H1 (cell line): ENCODE data around the gene RSBN1. TPM values are rescaled to one million over a fixed set of nuclear protein-coding genes. Genes with fewer than 3 reads are reported as not detected.
A peak's percentile ranks its signal among the peaks of the same experiment; 100 is the strongest.

ENCODE experiments used
- CTCF ChIA-PET: fragments of 300-600 bp; sonication (Branson Sonifier 250); formaldehyde crosslinking; loops from one replicate; lab custom pipeline; 2021; ENCODE audit not compliant: partially characterized antibody; lab: Charles Lee
- POLR2A ChIA-PET: fragments of 300-600 bp; sonication (Branson Sonifier 250); formaldehyde crosslinking; loops from one replicate; lab custom pipeline; 2021; ENCODE audit warnings: inconsistent platforms; ENCODE audit not compliant: partially characterized antibody; lab: Charles Lee
- DNase-seq, 2 experiments: peaks; one replicate each; pipeline versions ENCODE4 v3.0.0 to v3.0.0-alpha.2; 2010 to 2022; ENCODE audit warnings: low spot score in 2 of 2, low read depth in 1 of 2, mixed read lengths in 1 of 2
- FAIRE-seq: peaks from 2 replicates; lab custom pipeline; 2011; peaks lifted over from hg19 to GRCh38; lab: Jason Lieb, UNC
- H2AFZ ChIP-seq: 2 replicates; pipeline ENCODE4 v1.8.1; 2012; ENCODE audit warnings: low read length, inconsistent platforms
- H2AK5ac ChIP-seq: 2 replicates; pipeline ENCODE4 v1.6.1; 2013; ENCODE audit warnings: low read depth, low read length
- H2BK120ac ChIP-seq: replicated peaks from 2 replicates; pipeline ENCODE3; 2013; ENCODE audit warnings: low read depth, low read length, inconsistent platforms
- H2BK12ac ChIP-seq: 2 replicates; pipeline ENCODE4 v1.6.1; 2013; ENCODE audit warnings: low read depth, low read length
- H2BK15ac ChIP-seq: 2 replicates; pipeline ENCODE4 v1.6.1; 2013; ENCODE audit warnings: low read length
- H2BK20ac ChIP-seq: 2 replicates; pipeline ENCODE4 v1.6.1; 2013; ENCODE audit warnings: low read length
- H2BK5ac ChIP-seq: 2 replicates; pipeline ENCODE4 v1.6.1; 2013; ENCODE audit warnings: low read depth, low read length
- H3K14ac ChIP-seq: 2 replicates; pipeline ENCODE4 v1.6.1; 2013; ENCODE audit warnings: inconsistent platforms; ENCODE audit not compliant: insufficient read length
- H3K18ac ChIP-seq: 2 replicates; pipeline ENCODE4 v1.6.1; 2013; ENCODE audit warnings: low read length; ENCODE audit errors: extremely low read depth
- H3K23ac ChIP-seq: 2 replicates; pipeline ENCODE4 v1.6.1; 2013; ENCODE audit warnings: inconsistent platforms; ENCODE audit not compliant: insufficient read length
- H3K23me2 ChIP-seq: 2 replicates; pipeline ENCODE4 v1.6.1; 2013; ENCODE audit warnings: low read depth, low read length
- H3K27ac ChIP-seq: 2 replicates; pipeline ENCODE4 v1.6.1; 2011; ENCODE audit warnings: low read depth, low read length, inconsistent platforms
- H3K27me3 ChIP-seq, 4 experiments: replicated peaks in 1 of 4; 1 replicate in 1 of 4; 2 replicates in 3 of 4; pipeline versions ENCODE4 v1.6.1 to v1.8.1; 2011 to 2013; ENCODE audit warnings: low read length in 3 of 4, mild to moderate bottlenecking in 3 of 4, inconsistent platforms in 2 of 4, mixed read lengths in 2 of 4, moderate library complexity in 1 of 4; ENCODE audit not compliant: control insufficient read depth in 3 of 4, insufficient read depth in 3 of 4; ENCODE audit errors: extremely low read depth in 1 of 4
- H3K36me3 ChIP-seq, 4 experiments: 2 replicates each; pipeline versions ENCODE4 v1.6.1 to v1.8.1; 2011 to 2013; ENCODE audit warnings: mild to moderate bottlenecking in 4 of 4, low read length in 3 of 4, moderate library complexity in 2 of 4, control low read depth in 1 of 4, inconsistent platforms in 1 of 4; ENCODE audit not compliant: insufficient read depth in 4 of 4, control insufficient read depth in 2 of 4
- H3K4ac ChIP-seq: replicated peaks from 2 replicates; pipeline ENCODE3; 2013; ENCODE audit warnings: low read length, low read depth, mixed read lengths, inconsistent platforms; ENCODE audit not compliant: insufficient read length
- H3K4me1 ChIP-seq, 4 experiments: replicated peaks in 1 of 4; 1 replicate in 1 of 4; 2 replicates in 3 of 4; pipeline versions ENCODE4 v1.6.1 to v1.8.1; 2011 to 2013; ENCODE audit warnings: low read length in 3 of 4, inconsistent platforms in 2 of 4, mixed read lengths in 1 of 4; ENCODE audit not compliant: insufficient read depth in 4 of 4, control insufficient read depth in 3 of 4
- H3K4me2 ChIP-seq, 2 experiments: 2 replicates each; pipeline versions ENCODE4 v1.6.1 to v1.8.1; 2011 to 2013; ENCODE audit warnings: low read depth in 2 of 2, low read length in 2 of 2, control low read depth in 1 of 2, inconsistent platforms in 1 of 2, mild to moderate bottlenecking in 1 of 2; ENCODE audit not compliant: insufficient read depth in 1 of 2
- H3K4me3 ChIP-seq, 4 experiments: fragments of 200-600, 300-600 bp in 1 of 4; sonication (generic), shearing (Covaris generic), sonication (Bioruptor Twin) in 1 of 4; 2 replicates each; pipeline versions ENCODE4 v1.5.1 to v1.8.1; 2011 to 2016; ENCODE audit warnings: low read length in 4 of 4, low read depth in 3 of 4, control low read depth in 2 of 4, inconsistent platforms in 2 of 4, mild to moderate bottlenecking in 2 of 4, mixed read lengths in 1 of 4, moderate library complexity in 1 of 4; ENCODE audit not compliant: insufficient read depth in 2 of 4; ENCODE audit errors: extremely low read depth in 1 of 4
- H3K56ac ChIP-seq: replicated peaks from 2 replicates; pipeline ENCODE3; 2013; ENCODE audit warnings: low read depth, mild to moderate bottlenecking, mixed read lengths, low read length, inconsistent platforms; ENCODE audit not compliant: insufficient read length
- H3K79me1 ChIP-seq: 2 replicates; pipeline ENCODE4 v1.6.1; 2013; ENCODE audit warnings: low read depth, low read length, control low read depth
- H3K79me2 ChIP-seq, 2 experiments: 2 replicates each; pipeline versions ENCODE4 v1.6.1 to v1.8.1; 2012 to 2013; ENCODE audit warnings: low read length in 2 of 2, mild to moderate bottlenecking in 2 of 2, inconsistent platforms in 1 of 2; ENCODE audit not compliant: insufficient read depth in 2 of 2, control insufficient read depth in 1 of 2
- H3K9ac ChIP-seq, 4 experiments: replicated peaks in 1 of 4; 1 replicate in 1 of 4; 2 replicates in 3 of 4; pipeline versions ENCODE4 v1.6.1 to v1.8.1; 2011 to 2013; ENCODE audit warnings: low read depth in 3 of 4, low read length in 3 of 4, control low read depth in 2 of 4, mild to moderate bottlenecking in 2 of 4, moderate library complexity in 2 of 4, inconsistent platforms in 1 of 4; ENCODE audit errors: extremely low read depth in 1 of 4
- H3K9me3 ChIP-seq, 2 experiments: 2 replicates each; pipeline versions ENCODE4 v1.6.1 to v1.8.1; 2012 to 2013; ENCODE audit warnings: mild to moderate bottlenecking in 2 of 2, moderate library complexity in 2 of 2, control low read depth in 1 of 2, inconsistent platforms in 1 of 2, low read depth in 1 of 2, low read length in 1 of 2, mixed read lengths in 1 of 2; ENCODE audit not compliant: insufficient read depth in 2 of 2
- H4K20me1 ChIP-seq, 2 experiments: replicated peaks in 1 of 2; 2 replicates each; pipeline versions ENCODE3 to v1.8.1; 2011 to 2013; ENCODE audit warnings: inconsistent platforms in 2 of 2, low read length in 2 of 2, mild to moderate bottlenecking in 1 of 2; ENCODE audit not compliant: insufficient read depth in 2 of 2, control insufficient read depth in 1 of 2
- H4K5ac ChIP-seq: 2 replicates; pipeline ENCODE4 v1.6.1; 2013; ENCODE audit warnings: low read length, low read depth, mixed read lengths, inconsistent platforms; ENCODE audit not compliant: insufficient read length
- H4K8ac ChIP-seq: 2 replicates; pipeline ENCODE4 v1.8.0; 2013; ENCODE audit warnings: mild to moderate bottlenecking, moderate library complexity, low read length, inconsistent platforms; ENCODE audit not compliant: insufficient read depth; ENCODE audit errors: extremely low read depth
- H4K91ac ChIP-seq: replicated peaks from 2 replicates; pipeline ENCODE3; 2013; ENCODE audit warnings: low read length, mixed read lengths, inconsistent platforms; ENCODE audit not compliant: insufficient read length
- CEBPB ChIP-seq: IDR thresholded peaks from 2 replicates; pipeline ENCODE4 v1.6.1; 2012; ENCODE audit warnings: low read depth, low read length
- HDAC6 ChIP-seq: IDR thresholded peaks from one replicate; pipeline ENCODE4 v1.7.1; 2012; ENCODE audit warnings: low read depth, mild to moderate bottlenecking, inconsistent platforms, low read length, moderate library complexity
- POLR2A ChIP-seq, 2 experiments: IDR thresholded peaks; 1 replicate in 1 of 2; 2 replicates in 1 of 2; pipeline ENCODE4 v1.6.1; 2011; ENCODE audit warnings: low read depth in 2 of 2, low read length in 2 of 2, mild to moderate bottlenecking in 2 of 2; ENCODE audit errors: control extremely low read depth in 1 of 2
- SAP30 ChIP-seq: fragments of 300-600 bp; sonication (generic); IDR thresholded peaks from 2 replicates; pipeline ENCODE4 v1.7.1; 2012; ENCODE audit warnings: low read length, moderate library complexity, mild to moderate bottlenecking, inconsistent platforms; ENCODE audit not compliant: insufficient read depth, insufficient replicate concordance
- WGBS, 2 experiments: shearing (Covaris generic) in 1 of 2; methylation state at CpG; one replicate each; pipeline versions ENCODE4 v1.1.6 to v1.1.7; 2013 to 2015; ENCODE audit warnings: low lambda C conversion rate in 2 of 2, mixed read lengths in 2 of 2, inconsistent platforms in 1 of 2, low coverage in 1 of 2, missing lambda C conversion rate in 1 of 2; ENCODE audit not compliant: insufficient replicate concordance in 2 of 2, insufficient coverage in 1 of 2, insufficient read length in 1 of 2; ENCODE audit errors: extremely low coverage in 1 of 2, missing lambda C conversion rate in 1 of 2; 5-methylcytosine and 5-hydroxymethylcytosine counted together
- polyA plus RNA-seq, 7 experiments: library from polyadenylated mRNA; depleted of rRNA in 3 of 7; stranded (reverse) in 5 of 7; unstranded in 2 of 7; fragments of >200 nt in 5 of 7; fragments of 200-250 nt in 2 of 7; gene quantifications; 1 replicate in 5 of 7; 2 replicates in 1 of 7; 4 replicates in 1 of 7; pipeline versions ENCODE4 v1.2.1 to v1.2.3, GENCODE V29; 2011 to 2013; ENCODE audit warnings: missing spikeins in 2 of 7, mixed read lengths in 2 of 7
- total RNA-seq: library from RNA; stranded (reverse); fragmentation: NEBNext Ultra II Directional; extraction: Animal tissue kit (Norgen Biotek cat#: 25700); gene quantifications from 2 replicates; pipeline ENCODE4 v1.2.1, GENCODE V29; 2021

Gene RSBN1
- total and polyA plus RNA-seq, 2 of the 8 experiments (the other 6 are each of a cell fraction or from before 2014, with no cell fraction given), result 4.2 to 17.6 TPM

DNA sequence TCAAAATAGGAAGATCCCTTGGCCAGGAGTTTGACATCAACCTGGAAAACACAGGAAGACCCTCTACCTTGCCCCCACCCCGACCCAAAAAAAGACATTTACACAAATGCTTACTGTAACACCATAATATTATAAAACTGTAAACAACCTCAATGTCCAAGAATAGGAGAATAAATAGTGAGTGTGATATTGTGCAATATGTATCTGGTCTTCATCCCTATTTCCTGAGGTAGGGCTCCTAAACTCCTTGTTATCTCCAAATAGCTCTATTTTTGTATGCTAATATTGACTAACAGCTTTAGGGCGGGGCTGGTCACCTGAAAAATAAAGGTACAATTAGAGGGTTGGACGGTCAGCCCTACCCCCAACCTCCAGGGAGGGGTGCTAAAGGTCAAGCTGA, 23.5 kb downstream of the RSBN1 start:
- 84% methylated on average over 3 of the region's 3 CpGs; no CpG with 5 or more reads in 1 of the 2 experiments for WGBS, 2 experiments
- Histone ChIP-seq H2AK5ac (no peak overlapping the region), H2BK12ac (no peak overlapping the region), H3K23ac (no peak overlapping the region), H2BK15ac (no peak overlapping the region), H3K9me3 (no peaks in the 10 kb centered on the region), H3K4me3 (no peak overlapping the region), H4K5ac (no peak overlapping the region), H4K8ac (no peak overlapping the region), H3K18ac (no peak overlapping the region), H4K20me1 (peaks cover 2 to 12% of the 10 kb centered on the region in 2 experiments), H3K9ac (no peak overlapping the region), H3K4me1 (peaks cover 0 to 3% (median 0%) of the 10 kb centered on the region in 4 experiments; a peak in 2 of 7 replicates), H3K14ac (no peak overlapping the region), H3K27me3 (no peaks in the 10 kb centered on the region), H3K27ac (no peak overlapping the region), H4K91ac (no peak overlapping the region), H3K79me2 (peaks cover 0 to 29% of the 10 kb centered on the region in 2 experiments; a peak in 2 of 4 replicates), H2BK20ac (no peak overlapping the region), H3K36me3 (no peaks in the 10 kb centered on the region; a peak in 4 of 8 replicates), H3K4me2 (no peak overlapping the region), H2BK5ac (no peak overlapping the region), H2AFZ (no peak overlapping the region), H2BK120ac (no peak overlapping the region), H3K79me1 (no peaks in the 10 kb centered on the region), H3K4ac (no peak overlapping the region), H3K56ac (no peak overlapping the region), H3K23me2 (no peaks in the 10 kb centered on the region)
- TF ChIP-seq POLR2A (IDR thresholded peaks at IDR 0.05; ENCODE audit: control extremely low read depth in 1 of 2, low read depth in 2 of 2, low read length in 2 of 2) (no peak), SAP30 (no peak), CEBPB (peak; percentile 46; the same call in 1 of the 2 replicates), HDAC6 (no peak)
- POLR2A ChIA-PET, result interaction anchor here (0.6 to 1.6 kb wide), 4 partner anchors 10 to 97 kb away, joined by 3 to 5 read pairs (median 3); partner anchors contain the start of gene PHTF1
- CTCF ChIA-PET, result interaction anchor here (1.0 kb wide), 1 partner anchor 46 kb away, joined by 4 read pairs; no protein-coding TSS in a partner anchor
- FAIRE-seq (no peak), DNase-seq (no peak)
